Suprapubic skin (tissue), 4 donors: ENCODE data around the gene IGSF11. TPM values are rescaled to one million over a fixed set of nuclear protein-coding genes. Genes with fewer than 3 reads are reported as not detected.

Experiments used
- DNase-seq, 2 donors: peaks; one replicate each; pipeline ENCODE4 v3.0.0-alpha.2; 2019; ENCODE audit warnings: low spot score in 2 of 2
- H3K27ac ChIP-seq: fragments of 200-600 bp; sonication (generic); one replicate; pipeline ENCODE4 v1.5.1; 2019
- H3K27me3 ChIP-seq: fragments of 200-600 bp; sonication (generic); one replicate; pipeline ENCODE4 v1.5.1; 2019
- H3K36me3 ChIP-seq: fragments of 200-600 bp; sonication (generic); one replicate; pipeline ENCODE4 v1.5.1; 2019
- H3K4me1 ChIP-seq: fragments of 200-600 bp; sonication (generic); one replicate; pipeline ENCODE4 v1.5.1; 2019
- H3K4me3 ChIP-seq: fragments of 200-600 bp; sonication (generic); one replicate; pipeline ENCODE4 v1.5.1; 2019; ENCODE audit warnings: mild to moderate bottlenecking
- H3K9me3 ChIP-seq: fragments of 200-600 bp; sonication (generic); one replicate; pipeline ENCODE4 v1.5.1; 2019
- CTCF ChIP-seq, 2 donors: fragments of 200-600 bp in 1 of 2; fragments of 450-650 bp in 1 of 2; sonication (generic) in 1 of 2; IDR thresholded peaks; one replicate each; pipeline ENCODE4 v1.5.1; 2016 to 2019; ENCODE audit warnings: antibody characterized with exemption in 2 of 2, mild to moderate bottlenecking in 1 of 2, moderate library complexity in 1 of 2
- EP300 ChIP-seq: sonication (generic); formaldehyde crosslinking; IDR thresholded peaks from one replicate; pipeline ENCODE4 v1.6.1; 2017; ENCODE audit warnings: antibody characterized with exemption
- POLR2A ChIP-seq, 2 donors: fragments of 450-650 bp; IDR thresholded peaks; one replicate each; pipeline ENCODE4 v1.6.1; 2017; ENCODE audit warnings: antibody characterized with exemption in 2 of 2, mild to moderate bottlenecking in 2 of 2, moderate library complexity in 2 of 2
- POLR2AphosphoS5 ChIP-seq, 3 donors: sonication (generic); formaldehyde crosslinking; IDR thresholded peaks; one replicate each; pipeline ENCODE4 v1.6.1; 2017; ENCODE audit warnings: antibody characterized with exemption in 3 of 3
- WGBS: methylation state at CpG from one replicate; pipeline ENCODE4 v1.1.5; 2018; 5-methylcytosine and 5-hydroxymethylcytosine counted together
- total RNA-seq, 4 donors: library from RNA; depleted of rRNA; stranded (reverse); fragments of >200 nt; gene quantifications; one replicate each; pipeline ENCODE4 v1.1.0, GENCODE V29; 2016

Gene IGSF11
- total RNA-seq, 4 donors from 2014 or later = 1.9 to 9.6 (median 2.0) TPM

- TF ChIP-seq EP300 (no peak), POLR2AphosphoS5 (IDR thresholded peaks at IDR 0.05) (no peak), CTCF (IDR thresholded peaks at IDR 0.05) (no peak), POLR2A (IDR thresholded peaks at IDR 0.05) (no peak)
- no peaks in the 10 kb centered on the region for H3K4me1 ChIP-seq
- H3K4me3 ChIP-seq = no peak overlapping the region
- no peak overlapping the region for H3K27ac ChIP-seq
- no peak for DNase-seq
- WGBS = 87% methylated on average over 6 of the region's 6 CpGs
- no peaks in the 10 kb centered on the region for H3K9me3 ChIP-seq
- no peaks in the 10 kb centered on the region for H3K27me3 ChIP-seq
- no peaks in the 10 kb centered on the region for H3K36me3 ChIP-seq
These were observed 60.1 kb downstream of the IGSF11 start for GRCh38 chr3:118974356-118975097.

GRCh38 chr3:118973050-118973449 is 61.6 kb downstream of the IGSF11 start:
- Histone ChIP-seq H3K36me3 (no peaks in the 10 kb centered on the region), H3K27me3 (no peaks in the 10 kb centered on the region), H3K4me3 (no peak overlapping the region), H3K4me1 (no peaks in the 10 kb centered on the region), H3K27ac (no peak overlapping the region), H3K9me3 (no peaks in the 10 kb centered on the region)
- 90% methylated on average over 3 of the region's 3 CpGs for whole genome bisulfite sequencing
- TF ChIP-seq POLR2AphosphoS5 (IDR thresholded peaks at IDR 0.05) = no peak
- DNase-seq = no peak

- no peak for DNase-seq
- TF ChIP-seq EP300 (no peak), CTCF (IDR thresholded peaks at IDR 0.05) (no peak), POLR2A (IDR thresholded peaks at IDR 0.05) (no peak), POLR2AphosphoS5 (IDR thresholded peaks at IDR 0.05) (no peak)
- Histone ChIP-seq H3K27ac (no peak overlapping the region), H3K9me3 (no peaks in the 10 kb centered on the region), H3K27me3 (no peaks in the 10 kb centered on the region), H3K4me1 (no peaks in the 10 kb centered on the region), H3K4me3 (no peak overlapping the region), H3K36me3 (no peaks in the 10 kb centered on the region)
- WGBS = 52% methylated on average over 2 of the region's 2 CpGs
These were observed 63.8 kb downstream of the IGSF11 start for GRCh38 chr3:118970819-118971218.

GRCh38 chr3:118968640-118969039 is 66.0 kb downstream of the IGSF11 start:
- Histone ChIP-seq H3K36me3 (no peaks in the 10 kb centered on the region), H3K9me3 (no peaks in the 10 kb centered on the region), H3K27ac (no peak overlapping the region), H3K4me3 (no peak overlapping the region), H3K27me3 (no peaks in the 10 kb centered on the region), H3K4me1 (no peaks in the 10 kb centered on the region)
- no peak for DNase-seq
- TF ChIP-seq EP300 (no peak), POLR2A (IDR thresholded peaks at IDR 0.05) (no peak), CTCF (IDR thresholded peaks at IDR 0.05) (no peak), POLR2AphosphoS5 (IDR thresholded peaks at IDR 0.05) (no peak)
- WGBS = 57% methylated on average over 2 of the region's 2 CpGs

GRCh38 chr3:118968111-118968510 is 66.5 kb downstream of the IGSF11 start:
- no peaks in the 10 kb centered on the region for H3K4me1 ChIP-seq
- WGBS = 71% methylated on average over 4 of the region's 4 CpGs
- no peaks in the 10 kb centered on the region for H3K36me3 ChIP-seq
- H3K27ac ChIP-seq = no peak overlapping the region
- no peak for TF ChIP-seq POLR2A (IDR thresholded peaks at IDR 0.05)
- no peak for TF ChIP-seq POLR2AphosphoS5 (IDR thresholded peaks at IDR 0.05)
- no peak for TF ChIP-seq CTCF (IDR thresholded peaks at IDR 0.05)
- TF ChIP-seq EP300 = no peak
- H3K9me3 ChIP-seq = no peaks in the 10 kb centered on the region
- no peaks in the 10 kb centered on the region for H3K27me3 ChIP-seq
- DNase-seq = no peak
- no peak overlapping the region for H3K4me3 ChIP-seq
